HFFc6 (cell line): ENCODE results near the gene TSSK2. TPM values are rescaled to one million over a fixed set of nuclear protein-coding genes. Genes with fewer than 3 reads are reported as not detected.
A peak's percentile ranks its signal among the peaks of the same experiment; 100 is the strongest.

Experiments
- DNase-seq: peaks from one replicate; pipeline ENCODE4 v3.0.0-alpha.2; 2018
- H3K27ac Mint-ChIP-seq: 2 replicates; pipeline ENCODE4 v1.8.0; 2020; ENCODE audit warnings: mild to moderate bottlenecking, mixed read lengths
- H3K27me3 Mint-ChIP-seq: 2 replicates; pipeline ENCODE4 v1.8.0; 2021; ENCODE audit warnings: mild to moderate bottlenecking, moderate library complexity, mixed read lengths; ENCODE audit not compliant: insufficient read depth
- H3K36me3 Mint-ChIP-seq: 2 replicates; pipeline ENCODE4 v1.8.0; 2021; ENCODE audit warnings: low read depth, mixed read lengths
- H3K4me1 Mint-ChIP-seq: 2 replicates; pipeline ENCODE4 v1.8.0; 2020; ENCODE audit warnings: low read depth, mixed read lengths
- H3K4me3 Mint-ChIP-seq: 2 replicates; pipeline ENCODE4 v1.8.0; 2020; ENCODE audit warnings: mild to moderate bottlenecking, moderate library complexity, mixed read lengths
- H3K9me3 Mint-ChIP-seq: 2 replicates; pipeline ENCODE4 v1.8.0; 2020; ENCODE audit warnings: mild to moderate bottlenecking, mixed read lengths
- CTCF ChIP-seq: fragments of 200-600 bp; sonication (generic); IDR thresholded peaks from 2 replicates; pipeline ENCODE4 v1.5.0; 2021; ENCODE audit warnings: antibody characterized with exemption, mild to moderate bottlenecking
- total RNA-seq, 6 experiments: library from RNA; stranded (reverse); fragmentation: NEBNext Ultra II Directional; extraction: Animal tissue kit (Norgen Biotek cat#: 25700); gene quantifications; 2 replicates in 1 of 6; 3 replicates in 5 of 6; pipeline ENCODE4 v1.2.3, GENCODE V29; 2021

TSSK2 gene
- total RNA-seq, 6 experiments from 2014 or later, result not detected

DNA sequence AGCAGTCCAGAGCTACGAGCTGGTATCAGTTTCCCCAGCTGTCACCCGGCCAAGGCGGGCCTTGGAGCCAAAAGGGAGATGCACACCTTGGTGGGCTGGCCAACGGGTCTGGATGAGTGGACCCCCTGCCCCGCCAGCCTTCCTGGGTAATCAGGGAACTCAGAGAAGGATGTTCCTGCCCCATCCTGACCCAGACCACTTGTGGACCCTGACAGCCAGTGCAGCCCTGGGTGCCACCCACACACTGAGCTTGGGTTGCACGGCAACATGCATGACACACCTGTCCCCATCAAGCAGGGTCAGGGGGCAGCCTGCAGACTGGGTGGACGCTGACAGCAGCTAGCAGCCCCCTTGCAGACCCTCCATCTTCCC lies 38.8 kb downstream of the TSSK2 start:
- no peak overlapping the region; the same call in 1 of the 2 replicates for H3K4me3 Mint-ChIP-seq
- DNase-seq, result no peak

GRCh38 chr22:19172213-19173046 lies 41.3 kb downstream of the TSSK2 start:
- Mint-ChIP-seq H3K36me3 (peaks cover 11% of the 10 kb centered on the region; the same call in 1 of the 2 replicates), H3K27ac (peak overlapping the region; percentile 98), H3K4me1 (peaks cover 60% of the 10 kb centered on the region), H3K4me3 (peak overlapping the region; percentile 96), H3K27me3 (peaks cover 14% of the 10 kb centered on the region), H3K9me3 (no peaks in the 10 kb centered on the region)
- TF ChIP-seq CTCF, result peak; percentile 2; the same call in 1 of the 2 replicates
- no peak for DNase-seq

More for the DNA sequence above, 38.8 kb downstream of the TSSK2 start:
- TF ChIP-seq CTCF, result no peak
- Mint-ChIP-seq H3K4me1 (peaks cover 41% of the 10 kb centered on the region), H3K27me3 (peaks cover 15% of the 10 kb centered on the region), H3K9me3 (peaks cover under 1% of the 10 kb centered on the region; the same call in 1 of the 2 replicates), H3K36me3 (peaks cover 11% of the 10 kb centered on the region; the same call in 1 of the 2 replicates), H3K27ac (peak overlapping the region; percentile 98; the same call in 1 of the 2 replicates)

- TF ChIP-seq CTCF, result no peak
- Mint-ChIP-seq H3K27me3 (peaks cover 11% of the 10 kb centered on the region), H3K4me3 (peak overlapping the region; percentile 96), H3K27ac (peak overlapping the region; percentile 98), H3K4me1 (peaks cover 60% of the 10 kb centered on the region), H3K36me3 (peaks cover 11% of the 10 kb centered on the region; the same call in 1 of the 2 replicates), H3K9me3 (no peaks in the 10 kb centered on the region)
- no peak for DNase-seq
Measured at GRCh38 chr22:19173047-19174035, 42.2 kb downstream of the TSSK2 start.

GRCh38 chr22:19174106-19175025 lies 43.3 kb downstream of the TSSK2 start:
- H3K27ac Mint-ChIP-seq, result peak overlapping the region; percentile 98

More at GRCh38 chr22:19174106-19175025, 43.3 kb downstream of the TSSK2 start:
- peaks cover 4% of the 10 kb centered on the region for H3K27me3 Mint-ChIP-seq
- peak overlapping the region; percentile 34 for H3K4me3 Mint-ChIP-seq
- no peaks in the 10 kb centered on the region for H3K9me3 Mint-ChIP-seq
- peak; percentile 73 for DNase-seq
- peaks cover 11% of the 10 kb centered on the region; the same call in 1 of the 2 replicates for H3K36me3 Mint-ChIP-seq
- H3K4me1 Mint-ChIP-seq, result peaks cover 63% of the 10 kb centered on the region
- TF ChIP-seq CTCF, result no peak
